HG03521 (cell line): ENCODE data around the gene PDIA2.

Experiments used
- ATAC-seq: cut with Tn5 transposase; IDR thresholded peaks from one replicate; pipeline ENCODE4 v1.9.1; 2021; ENCODE audit warnings: mild to moderate bottlenecking, moderate library complexity; ENCODE audit not compliant: unreplicated experiment

Gene PDIA2

GRCh38 chr16:296806-297510 lies 14.0 kb downstream of the PDIA2 start:
- ATAC-seq = no peak

- no peak for ATAC-seq
Measured at GRCh38 chr16:297832-298231, 14.9 kb downstream of the PDIA2 start.

- ATAC-seq = no peak
Measured at GRCh38 chr16:301235-301634, 18.3 kb downstream of the PDIA2 start.

GRCh38 chr16:301950-302349 lies 19.0 kb downstream of the PDIA2 start:
- no peak for ATAC-seq

- no peak for ATAC-seq
Measured at GRCh38 chr16:303760-304505, 21.0 kb downstream of the PDIA2 start.

GRCh38 chr16:305916-306626 lies 23.1 kb downstream of the PDIA2 start:
- no peak for ATAC-seq

GRCh38 chr16:306911-307370 lies 24.0 kb downstream of the PDIA2 start:
- no peak for ATAC-seq

- no peak for ATAC-seq
Measured at GRCh38 chr16:307691-308312, 24.8 kb downstream of the PDIA2 start.

GRCh38 chr16:309476-309875 lies 26.5 kb downstream of the PDIA2 start:
- no peak for ATAC-seq

GRCh38 chr16:311725-312124 lies 28.8 kb downstream of the PDIA2 start:
- no peak for ATAC-seq

- ATAC-seq = no peak
Measured at GRCh38 chr16:314351-314750, 31.4 kb downstream of the PDIA2 start.

GRCh38 chr16:314795-315299 lies 31.9 kb downstream of the PDIA2 start:
- ATAC-seq = no peak

GRCh38 chr16:316741-317464 lies 33.9 kb downstream of the PDIA2 start:
- no peak for ATAC-seq

- ATAC-seq = no peak
Measured at GRCh38 chr16:317583-317982, 34.6 kb downstream of the PDIA2 start.

- ATAC-seq = no peak
Measured at GRCh38 chr16:318628-319027, 35.7 kb downstream of the PDIA2 start.

- no peak for ATAC-seq
Measured at GRCh38 chr16:320206-320605, 37.2 kb downstream of the PDIA2 start.

GRCh38 chr16:321532-321931 lies 38.6 kb downstream of the PDIA2 start:
- ATAC-seq = no peak

- ATAC-seq = no peak
Measured at GRCh38 chr16:322476-323143, 39.6 kb downstream of the PDIA2 start.

GRCh38 chr16:324201-324450 lies 41.2 kb downstream of the PDIA2 start:
- ATAC-seq = no peak
